Measurements from ENCODE around the gene C16orf74.

DNA sequence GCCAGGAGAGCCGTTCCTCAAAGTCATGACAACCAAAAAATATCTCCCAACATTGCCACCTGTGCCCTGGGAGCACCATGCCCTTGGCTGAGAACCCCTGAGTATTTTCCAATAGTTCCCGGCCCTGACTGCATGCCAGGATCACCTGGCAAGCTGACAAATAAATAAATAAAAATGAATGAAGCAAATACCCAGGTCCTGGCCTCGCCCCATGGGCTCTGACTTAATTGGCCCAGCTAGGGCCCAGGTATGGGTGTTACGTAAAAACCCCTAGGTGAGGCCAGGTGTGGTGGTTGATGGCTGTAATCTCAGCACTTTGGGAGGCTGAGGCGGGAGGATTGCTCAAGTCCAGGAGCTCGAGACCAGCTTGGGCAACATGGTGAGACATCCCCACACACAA, 2.7 kb upstream of the C16orf74 start:
- TF ChIP-seq, protein P1, sequence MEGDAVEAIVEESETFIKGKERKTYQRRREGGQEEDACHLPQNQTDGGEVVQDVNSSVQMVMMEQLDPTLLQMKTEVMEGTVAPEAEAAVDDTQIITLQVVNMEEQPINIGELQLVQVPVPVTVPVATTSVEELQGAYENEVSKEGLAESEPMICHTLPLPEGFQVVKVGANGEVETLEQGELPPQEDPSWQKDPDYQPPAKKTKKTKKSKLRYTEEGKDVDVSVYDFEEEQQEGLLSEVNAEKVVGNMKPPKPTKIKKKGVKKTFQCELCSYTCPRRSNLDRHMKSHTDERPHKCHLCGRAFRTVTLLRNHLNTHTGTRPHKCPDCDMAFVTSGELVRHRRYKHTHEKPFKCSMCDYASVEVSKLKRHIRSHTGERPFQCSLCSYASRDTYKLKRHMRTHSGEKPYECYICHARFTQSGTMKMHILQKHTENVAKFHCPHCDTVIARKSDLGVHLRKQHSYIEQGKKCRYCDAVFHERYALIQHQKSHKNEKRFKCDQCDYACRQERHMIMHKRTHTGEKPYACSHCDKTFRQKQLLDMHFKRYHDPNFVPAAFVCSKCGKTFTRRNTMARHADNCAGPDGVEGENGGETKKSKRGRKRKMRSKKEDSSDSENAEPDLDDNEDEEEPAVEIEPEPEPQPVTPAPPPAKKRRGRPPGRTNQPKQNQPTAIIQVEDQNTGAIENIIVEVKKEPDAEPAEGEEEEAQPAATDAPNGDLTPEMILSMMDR (IDR thresholded peaks at IDR 0.05): no peak
- TF ChIP-seq POLR2AphosphoS5 (IDR thresholded peaks at IDR 0.05): no peak
- no peak for TF ChIP-seq EP300 (IDR thresholded peaks at IDR 0.05)

Measured in gastroesophageal sphincter (tissue), 3 donors.